Loucy (cell line): ENCODE measurements around the gene GALNT11.

Experiments used
- H2AFZ ChIP-seq: fragments of 200-600 bp; sonication (generic); 2 replicates; pipeline ENCODE4 v1.6.0; 2016; ENCODE audit warnings: antibody characterized with exemption, mild to moderate bottlenecking, low read length, moderate library complexity
- H3F3A ChIP-seq: fragments of 200-600 bp; 2 replicates; pipeline ENCODE4 v1.6.0; 2016; ENCODE audit warnings: antibody characterized with exemption, low read depth, mild to moderate bottlenecking
- H3K27me3 ChIP-seq: fragments of 200-600 bp; sonication (generic); 2 replicates; pipeline ENCODE4 v1.6.1; 2014; ENCODE audit warnings: low read length, mild to moderate bottlenecking; ENCODE audit not compliant: insufficient read depth, poor library complexity, severe bottlenecking
- H3K36me3 ChIP-seq: fragments of 200-600 bp; sonication (generic); 2 replicates; pipeline ENCODE4 v1.6.1; 2016; ENCODE audit warnings: low read length; ENCODE audit not compliant: insufficient read depth
- H3K4me1 ChIP-seq: fragments of 200-600 bp; sonication (generic); 2 replicates; pipeline ENCODE4 v1.5.1; 2014; ENCODE audit warnings: low read length, mild to moderate bottlenecking; ENCODE audit not compliant: insufficient read depth, poor library complexity, severe bottlenecking
- H3K4me2 ChIP-seq: fragments of 200-600 bp; sonication (generic); 2 replicates; pipeline ENCODE4 v1.6.0; 2014; ENCODE audit warnings: antibody characterized with exemption, low read length, low read depth, mild to moderate bottlenecking; ENCODE audit not compliant: poor library complexity, severe bottlenecking
- H3K4me3 ChIP-seq: fragments of 200-600 bp; sonication (generic); 2 replicates; pipeline ENCODE4 v1.5.1; 2014; ENCODE audit warnings: low read length, mild to moderate bottlenecking, mixed read lengths; ENCODE audit not compliant: poor library complexity, severe bottlenecking
- H3K79me2 ChIP-seq: fragments of 200-600 bp; sonication (generic); 2 replicates; pipeline ENCODE4 v1.6.1; 2014; ENCODE audit warnings: low read length; ENCODE audit not compliant: insufficient read depth
- H3K9ac ChIP-seq: fragments of 200-600 bp; sonication (generic); 2 replicates; pipeline ENCODE4 v1.6.0; 2014; ENCODE audit warnings: mild to moderate bottlenecking, low read depth, low read length, moderate library complexity; ENCODE audit not compliant: poor library complexity, severe bottlenecking
- H3K9me2 ChIP-seq: fragments of 200-600 bp; sonication (generic); replicated peaks from 2 replicates; pipeline ENCODE4 v1.6.1; 2016; ENCODE audit warnings: low read depth, low read length, mixed read lengths
- H3K9me3 ChIP-seq: fragments of 200-600 bp; sonication (generic); 2 replicates; pipeline ENCODE4 v1.6.1; 2014; ENCODE audit warnings: mild to moderate bottlenecking, antibody characterized with exemption, low read length, low read depth; ENCODE audit not compliant: insufficient read depth
- H4K20me1 ChIP-seq: fragments of 200-600 bp; sonication (generic); 2 replicates; pipeline ENCODE4 v1.6.0; 2014; ENCODE audit warnings: antibody characterized with exemption, low read length, mild to moderate bottlenecking; ENCODE audit not compliant: insufficient read depth, poor library complexity, severe bottlenecking
- EZH2phosphoT487 ChIP-seq: fragments of 200-600 bp; IDR thresholded peaks from 2 replicates; pipeline ENCODE4 v1.6.1; 2018; ENCODE audit warnings: antibody characterized with exemption, mild to moderate bottlenecking, moderate library complexity, borderline replicate concordance
- TF ChIP-seq, protein P1 (sequence below): fragments of 200-600 bp; sonication (generic); conservative IDR thresholded peaks from 2 replicates; pipeline ENCODE4 v1.5.1; 2014; ENCODE audit warnings: mild to moderate bottlenecking, antibody characterized with exemption, low read length

The GALNT11 gene

DNA sequence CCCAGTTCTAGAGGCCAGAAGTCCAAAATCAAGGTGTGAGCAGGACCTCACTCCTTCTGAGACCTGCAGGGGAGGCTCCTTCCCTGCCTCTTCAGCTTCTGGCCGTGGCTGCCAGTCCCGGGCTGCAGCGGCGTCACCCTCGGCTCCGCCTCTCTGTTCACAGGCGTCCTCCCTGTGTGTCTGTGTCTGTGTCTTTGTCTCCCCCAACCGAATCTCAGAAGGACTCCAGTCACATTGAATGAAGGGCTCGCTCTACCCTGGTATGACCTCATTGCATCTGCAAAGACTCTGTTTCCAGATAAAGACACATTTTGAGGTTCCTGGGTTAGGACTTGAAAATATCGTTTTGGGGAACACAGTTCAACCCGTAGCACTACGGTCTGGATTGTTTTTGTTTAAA lies 33.1 kb upstream of the GALNT11 start:
- no peaks in the 10 kb centered on the region for H3K9me2 ChIP-seq
- H3K36me3 ChIP-seq = no peaks in the 10 kb centered on the region
- peak overlapping the region; percentile 54; the same call in 1 of the 2 replicates for H2AFZ ChIP-seq
- no peak overlapping the region for H3K9ac ChIP-seq
- no peak overlapping the region for H3K4me3 ChIP-seq
- no peak for TF ChIP-seq EZH2phosphoT487
- TF ChIP-seq, protein P1, sequence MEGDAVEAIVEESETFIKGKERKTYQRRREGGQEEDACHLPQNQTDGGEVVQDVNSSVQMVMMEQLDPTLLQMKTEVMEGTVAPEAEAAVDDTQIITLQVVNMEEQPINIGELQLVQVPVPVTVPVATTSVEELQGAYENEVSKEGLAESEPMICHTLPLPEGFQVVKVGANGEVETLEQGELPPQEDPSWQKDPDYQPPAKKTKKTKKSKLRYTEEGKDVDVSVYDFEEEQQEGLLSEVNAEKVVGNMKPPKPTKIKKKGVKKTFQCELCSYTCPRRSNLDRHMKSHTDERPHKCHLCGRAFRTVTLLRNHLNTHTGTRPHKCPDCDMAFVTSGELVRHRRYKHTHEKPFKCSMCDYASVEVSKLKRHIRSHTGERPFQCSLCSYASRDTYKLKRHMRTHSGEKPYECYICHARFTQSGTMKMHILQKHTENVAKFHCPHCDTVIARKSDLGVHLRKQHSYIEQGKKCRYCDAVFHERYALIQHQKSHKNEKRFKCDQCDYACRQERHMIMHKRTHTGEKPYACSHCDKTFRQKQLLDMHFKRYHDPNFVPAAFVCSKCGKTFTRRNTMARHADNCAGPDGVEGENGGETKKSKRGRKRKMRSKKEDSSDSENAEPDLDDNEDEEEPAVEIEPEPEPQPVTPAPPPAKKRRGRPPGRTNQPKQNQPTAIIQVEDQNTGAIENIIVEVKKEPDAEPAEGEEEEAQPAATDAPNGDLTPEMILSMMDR = peak; percentile 52
- H3K27me3 ChIP-seq = no peaks in the 10 kb centered on the region
- no peaks in the 10 kb centered on the region for H3F3A ChIP-seq
- no peaks in the 10 kb centered on the region for H4K20me1 ChIP-seq
- no peaks in the 10 kb centered on the region for H3K79me2 ChIP-seq
- no peaks in the 10 kb centered on the region for H3K4me1 ChIP-seq
- H3K9me3 ChIP-seq = no peaks in the 10 kb centered on the region
- peak overlapping the region; percentile 40 for H3K4me2 ChIP-seq

DNA sequence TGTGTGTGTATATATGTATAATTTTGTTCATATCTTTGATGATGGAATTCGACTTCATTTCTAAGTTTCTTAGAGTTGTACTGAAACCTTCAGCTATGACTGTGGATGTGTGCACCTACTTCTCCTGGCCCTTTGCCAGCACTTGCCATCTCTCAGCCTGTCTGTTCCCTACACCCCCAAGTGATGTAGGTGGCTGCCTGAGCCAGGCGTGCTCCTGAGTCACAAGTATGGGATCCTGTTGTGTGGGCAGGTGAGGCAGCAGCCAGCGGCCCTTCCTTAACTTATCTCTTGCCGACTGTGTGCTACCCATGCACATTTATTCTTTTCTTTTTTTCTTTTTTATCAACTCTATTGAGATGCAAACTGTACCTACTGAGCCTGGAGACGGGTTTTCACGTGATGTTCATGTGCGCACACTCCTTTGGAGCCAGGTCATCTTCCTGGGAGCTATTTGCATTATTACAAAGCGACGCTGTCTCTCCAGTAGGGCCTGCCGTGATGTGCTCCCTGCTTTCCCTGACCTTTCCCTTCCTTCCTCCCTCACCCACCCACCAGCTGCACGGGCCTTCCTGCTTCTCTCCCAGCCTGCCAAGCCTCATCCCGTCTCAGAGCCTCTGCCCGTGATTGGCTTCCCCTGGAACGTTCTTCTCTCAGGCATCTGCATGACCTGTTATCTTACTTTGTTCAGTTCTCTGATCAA lies 31.3 kb upstream of the GALNT11 start:
- Histone ChIP-seq H3K36me3 (no peaks in the 10 kb centered on the region), H3K79me2 (no peaks in the 10 kb centered on the region), H3K9ac (no peak overlapping the region), H4K20me1 (no peaks in the 10 kb centered on the region), H3K4me3 (no peak overlapping the region), H3K27me3 (no peaks in the 10 kb centered on the region), H3K9me2 (no peaks in the 10 kb centered on the region), H2AFZ (no peak overlapping the region), H3F3A (no peaks in the 10 kb centered on the region), H3K4me2 (no peak overlapping the region), H3K4me1 (no peaks in the 10 kb centered on the region), H3K9me3 (no peaks in the 10 kb centered on the region)
- no peak for TF ChIP-seq EZH2phosphoT487
- TF ChIP-seq, protein P1 = no peak

DNA sequence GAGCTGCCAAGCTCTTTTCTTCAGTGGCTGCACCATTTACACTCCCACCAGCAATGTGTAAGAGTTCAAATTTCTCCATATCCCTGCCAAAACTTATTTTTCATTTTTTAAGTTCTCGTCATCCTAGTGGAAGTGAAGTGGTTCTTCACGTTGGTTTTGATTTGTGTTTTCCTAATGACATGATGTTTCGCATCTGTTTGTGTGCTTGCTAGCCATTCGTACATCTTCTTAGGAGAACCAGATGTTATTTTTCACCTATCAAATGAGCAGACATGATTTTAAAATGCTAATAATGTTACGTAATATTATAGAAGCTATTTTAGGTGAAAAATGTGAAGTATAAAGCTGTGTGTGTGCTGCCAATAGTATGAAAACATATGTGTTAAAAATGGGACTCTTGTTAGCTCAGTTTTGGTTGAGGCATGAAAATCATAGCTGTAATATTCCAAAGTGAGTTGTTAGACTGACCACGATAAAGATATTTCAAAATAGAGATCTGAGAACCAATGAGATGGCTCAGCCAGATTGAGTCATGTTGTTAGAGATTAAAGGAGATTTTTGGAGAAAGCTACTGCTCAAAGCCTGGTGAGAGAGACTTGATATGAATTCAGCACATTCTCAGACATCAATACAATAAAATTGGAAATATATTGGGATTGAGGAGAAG lies 25.9 kb upstream of the GALNT11 start:
- Histone ChIP-seq H3F3A (no peaks in the 10 kb centered on the region), H3K4me1 (no peaks in the 10 kb centered on the region), H3K9ac (no peak overlapping the region), H3K9me3 (no peaks in the 10 kb centered on the region), H3K36me3 (no peaks in the 10 kb centered on the region), H3K27me3 (no peaks in the 10 kb centered on the region), H3K79me2 (no peaks in the 10 kb centered on the region), H3K4me2 (no peak overlapping the region), H3K9me2 (no peaks in the 10 kb centered on the region), H4K20me1 (no peaks in the 10 kb centered on the region), H3K4me3 (no peak overlapping the region), H2AFZ (no peak overlapping the region)
- TF ChIP-seq EZH2phosphoT487 = no peak
- TF ChIP-seq, protein P1 = no peak
